LHCN-M2 (cell line): Measurements from ENCODE around the gene DNAJC6. TPM values are rescaled to one million over a fixed set of nuclear protein-coding genes. Genes with fewer than 3 reads are reported as not detected.
"Not testable (repeated sequence)": the region's sequence is repeated elsewhere in the genome, so short reads cannot be mapped to it uniquely, and the experiment has no call there.

Source experiments
- DNase-seq: peaks from one replicate; pipeline ENCODE4 v3.0.0-alpha.2; 2012; ENCODE audit warnings: low read depth
- total RNA-seq: library from RNA; depleted of rRNA; stranded (reverse); fragments of >200 nt; gene quantifications from 2 replicates; pipeline ENCODE4 v1.2.3, GENCODE V29; 2014

The DNAJC6 gene
- total RNA-seq, 1 experiment from 2014 or later: 2.9 TPM

DNA sequence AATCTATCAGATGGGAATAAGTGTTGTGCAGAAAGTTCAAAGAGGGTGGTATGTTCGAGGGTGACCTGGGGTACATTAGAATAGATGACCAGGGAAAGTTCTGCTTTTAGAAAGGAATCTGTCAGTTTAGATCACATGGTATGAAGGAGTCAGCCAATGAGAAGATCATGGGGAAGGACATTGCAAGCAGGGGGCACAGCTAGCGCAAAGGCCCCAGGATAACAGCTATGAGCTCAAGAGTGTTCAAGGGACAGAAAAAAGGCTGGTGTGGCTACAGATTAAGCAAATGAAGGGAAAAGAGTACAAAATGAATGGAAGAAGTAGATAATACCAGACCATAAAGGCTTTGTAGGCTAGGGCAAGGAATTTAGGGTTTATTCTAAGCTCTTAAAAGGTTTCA lies 119.7 kb downstream of the DNAJC6 start:
- DNase-seq: no peak

GRCh38 chr1:65429806-65430205 lies 120.5 kb downstream of the DNAJC6 start:
- peak; percentile 95 for DNase-seq

DNA sequence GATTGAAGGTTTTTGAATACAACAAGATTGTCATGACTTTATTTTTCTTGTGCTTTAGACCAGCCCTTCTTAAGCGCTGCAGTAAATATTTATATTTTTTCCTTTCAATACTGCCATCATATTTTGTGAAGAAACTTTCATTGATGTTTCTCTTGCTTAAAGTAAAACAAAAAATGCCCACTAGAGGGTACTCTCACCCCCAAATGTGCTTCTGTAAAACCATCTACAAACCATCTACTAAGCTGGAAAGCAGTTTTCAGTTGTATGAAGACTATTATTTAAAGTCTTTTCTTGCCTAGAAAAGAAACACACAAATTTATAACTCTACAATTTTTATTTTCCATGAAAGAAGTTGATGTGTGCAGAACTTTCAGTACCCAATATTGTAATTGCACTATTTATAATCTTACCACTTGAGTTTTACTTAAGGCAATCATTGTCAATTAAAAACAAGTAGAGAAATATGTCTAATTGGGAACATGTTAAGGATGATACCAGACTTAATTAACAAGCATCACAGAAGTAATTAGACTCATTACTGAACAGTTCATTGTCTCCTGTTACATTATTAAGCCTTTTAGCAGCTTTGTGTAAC lies 121.9 kb downstream of the DNAJC6 start:
- peak; percentile 71 for DNase-seq

- no peak for DNase-seq
Observed at GRCh38 chr1:65432918-65433317, 123.6 kb downstream of the DNAJC6 start.

DNA sequence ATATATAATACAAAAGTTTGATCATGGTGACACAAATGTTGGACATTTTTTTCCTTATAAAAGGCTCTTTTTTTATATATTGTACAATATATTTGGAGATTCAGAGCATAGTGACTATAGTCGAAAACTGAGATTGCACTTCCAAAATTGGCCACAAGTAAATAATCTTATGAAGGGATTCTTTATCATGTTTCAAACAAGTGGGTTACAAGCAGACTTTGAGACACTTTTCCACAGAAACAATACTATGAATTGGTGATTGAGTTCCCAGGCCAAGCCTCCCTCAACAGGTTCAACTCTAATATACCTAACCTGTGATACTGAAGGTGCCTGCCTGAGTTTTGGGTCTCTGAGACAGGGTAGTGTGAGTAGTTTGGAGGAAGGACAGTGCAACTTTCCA lies 124.9 kb downstream of the DNAJC6 start:
- DNase-seq: no peak

DNA sequence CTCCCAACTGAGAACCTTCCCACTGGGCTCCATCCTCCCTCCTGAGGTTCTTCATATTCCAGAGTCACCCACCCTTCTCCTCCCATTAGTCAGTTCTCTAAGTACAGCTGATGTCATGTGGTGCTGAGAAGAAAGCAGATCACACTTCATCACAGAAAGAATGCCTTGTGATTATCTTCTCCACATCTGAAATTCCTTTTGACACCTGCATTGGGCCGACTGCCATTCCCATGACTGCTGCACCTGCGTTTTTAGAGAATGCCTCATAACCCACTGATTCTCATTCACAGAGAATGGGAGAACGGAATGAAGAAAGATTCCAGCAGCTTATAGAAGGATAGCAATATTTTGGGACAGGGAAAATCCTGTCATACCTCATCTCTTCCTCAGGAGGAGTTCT lies 125.4 kb downstream of the DNAJC6 start:
- DNase-seq: no peak

GRCh38 chr1:65435987-65436386 lies 126.6 kb downstream of the DNAJC6 start:
- peak; percentile 45 for DNase-seq

GRCh38 chr1:65437616-65438015 lies 128.3 kb downstream of the DNAJC6 start:
- no peak for DNase-seq

GRCh38 chr1:65440322-65440900 lies 131.1 kb downstream of the DNAJC6 start:
- no peak for DNase-seq

- peak; percentile 57 for DNase-seq
Observed at GRCh38 chr1:65440915-65441314, 131.6 kb downstream of the DNAJC6 start.

GRCh38 chr1:65441464-65441863 lies 132.1 kb downstream of the DNAJC6 start:
- DNase-seq: no peak

- no peak for DNase-seq
Observed at GRCh38 chr1:65442442-65442841, 133.1 kb downstream of the DNAJC6 start.

DNA sequence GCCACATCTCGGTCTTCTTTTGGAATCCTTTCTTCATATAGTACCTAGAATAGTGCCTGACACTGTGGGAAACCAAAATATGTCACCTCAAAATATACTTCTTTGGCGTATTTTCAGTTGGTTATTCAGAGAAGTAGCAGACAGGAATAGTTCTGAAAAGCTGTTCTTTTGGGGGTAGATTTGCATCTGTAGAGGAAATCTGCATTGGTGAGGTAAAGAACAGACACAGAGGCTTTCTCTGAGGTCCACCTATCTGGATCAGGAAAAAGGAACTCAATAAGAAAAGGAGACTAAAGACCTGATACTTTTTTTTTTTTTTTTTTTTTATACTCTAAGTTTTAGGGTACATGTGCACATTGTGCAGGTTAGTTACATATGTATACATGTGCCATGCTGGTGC lies 134.3 kb downstream of the DNAJC6 start:
- no peak for DNase-seq

GRCh38 chr1:65444128-65444640 lies 134.8 kb downstream of the DNAJC6 start:
- DNase-seq: no peak

GRCh38 chr1:65445837-65446236 lies 136.5 kb downstream of the DNAJC6 start:
- DNase-seq: no peak

DNA sequence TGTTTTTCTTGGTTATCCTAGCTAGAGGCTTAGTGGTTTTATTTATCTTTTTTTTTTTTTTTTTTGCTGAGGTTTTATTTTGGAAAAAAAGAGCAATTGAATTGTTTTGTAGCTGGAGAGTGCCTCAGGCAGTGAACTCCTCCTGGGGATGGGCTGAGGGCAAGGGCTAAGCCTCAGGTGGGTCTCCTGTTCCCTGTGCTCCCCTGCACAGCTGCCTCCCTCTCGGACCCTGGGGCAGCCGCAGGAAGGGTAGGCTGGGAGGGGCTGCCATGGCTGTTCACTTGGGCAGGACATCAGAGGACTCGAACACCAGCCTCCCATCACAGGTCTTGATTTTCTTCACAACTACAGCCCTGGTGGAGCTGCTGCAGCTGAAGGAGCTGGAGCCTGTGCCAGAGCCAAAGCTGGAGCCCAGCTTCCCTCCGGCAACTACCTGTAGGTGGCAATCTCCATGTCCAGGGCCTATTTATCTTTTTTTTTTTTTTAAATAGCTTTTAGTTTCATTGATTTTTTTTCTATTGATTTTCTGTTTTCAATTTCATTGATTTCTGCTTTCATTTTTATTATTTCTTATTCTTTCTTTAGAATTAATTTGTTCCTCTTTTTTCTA lies 140.0 kb downstream of the DNAJC6 start:
- DNase-seq: no peak

GRCh38 chr1:65455678-65456077 lies 146.3 kb downstream of the DNAJC6 start:
- DNase-seq: not testable (repeated sequence)

DNA sequence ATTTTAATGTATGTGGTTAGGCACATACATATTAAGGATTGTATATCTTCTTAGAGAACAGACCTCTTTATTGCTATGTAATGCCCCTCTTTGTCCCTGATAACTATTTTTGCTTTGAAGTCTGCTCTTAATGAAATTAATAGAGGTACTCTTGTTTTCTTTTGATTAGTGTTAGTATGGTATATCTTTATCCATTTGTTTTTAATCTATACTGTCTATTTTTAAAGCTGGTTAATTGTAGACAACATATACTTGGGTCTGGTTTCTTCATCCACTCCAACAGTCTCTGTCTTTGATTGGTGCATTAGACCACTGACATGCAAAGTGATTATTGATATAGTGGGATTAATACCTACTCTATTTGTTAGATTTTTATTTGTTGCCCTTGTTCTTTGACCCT lies 147.1 kb downstream of the DNAJC6 start:
- no peak for DNase-seq

GRCh38 chr1:65457868-65458267 lies 148.5 kb downstream of the DNAJC6 start:
- no peak for DNase-seq

- peak; percentile 43 for DNase-seq
Observed at GRCh38 chr1:65458730-65459396, 149.5 kb downstream of the DNAJC6 start.

DNA sequence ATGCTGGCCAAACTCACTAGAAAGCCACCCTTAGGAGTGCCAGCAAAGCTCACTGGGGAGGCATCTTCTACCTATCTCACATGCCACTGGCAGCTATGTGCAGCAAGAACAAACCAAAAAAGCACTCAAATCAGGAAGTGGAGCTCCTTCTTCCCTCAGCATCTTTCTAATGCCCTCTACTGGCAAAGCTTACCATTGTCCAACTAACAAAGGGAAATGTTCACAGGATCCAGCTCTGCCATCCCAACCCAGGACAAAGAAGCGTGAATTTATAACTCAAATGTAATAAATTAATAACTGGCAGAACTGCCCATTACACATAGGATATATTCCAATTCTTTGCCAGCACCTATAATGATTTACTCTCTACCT lies 150.0 kb downstream of the DNAJC6 start:
- peak; percentile 51 for DNase-seq
